GM19455 (cell line): ENCODE measurements around the gene KCNJ10.
A peak's percentile ranks its signal among the peaks of the same experiment; 100 is the strongest.

Experiments
- ATAC-seq: cut with Tn5 transposase; IDR thresholded peaks from one replicate; pipeline ENCODE4 v1.9.1; 2021; ENCODE audit not compliant: unreplicated experiment

KCNJ10 gene

GRCh38 chr1:160099716-160100375 is 29.9 kb upstream of the KCNJ10 start:
- no peak for ATAC-seq

- ATAC-seq, result peak; percentile 75
Measured at GRCh38 chr1:160098852-160099561, 29.0 kb upstream of the KCNJ10 start.

GRCh38 chr1:160097911-160098851 is 28.2 kb upstream of the KCNJ10 start, which contains the start of gene IGSF8:
TSS of gene IGSF8 (minus strand) at chr1:160098619. CDS start at chr1:160098472, 147 bp downstream.
- ATAC-seq, result peak; percentile 53

- ATAC-seq, result no peak
Measured at GRCh38 chr1:160097151-160097910, 27.4 kb upstream of the KCNJ10 start.

- ATAC-seq, result no peak
Measured at GRCh38 chr1:160096274-160097116, 26.5 kb upstream of the KCNJ10 start.

GRCh38 chr1:160095382-160096105 is 25.6 kb upstream of the KCNJ10 start:
- ATAC-seq, result no peak

- no peak for ATAC-seq
Measured at GRCh38 chr1:160094806-160095205, 24.8 kb upstream of the KCNJ10 start.

GRCh38 chr1:160094291-160094625 is 24.3 kb upstream of the KCNJ10 start:
- ATAC-seq, result no peak

GRCh38 chr1:160093624-160094290 is 23.8 kb upstream of the KCNJ10 start:
- ATAC-seq, result no peak

GRCh38 chr1:160093069-160093395 is 23.1 kb upstream of the KCNJ10 start:
- ATAC-seq, result no peak

GRCh38 chr1:160092366-160093068 is 22.6 kb upstream of the KCNJ10 start:
- no peak for ATAC-seq

GRCh38 chr1:160091666-160092223 is 21.8 kb upstream of the KCNJ10 start:
- ATAC-seq, result no peak

GRCh38 chr1:160090760-160091159 is 20.8 kb upstream of the KCNJ10 start:
- no peak for ATAC-seq

- no peak for ATAC-seq
Measured at GRCh38 chr1:160089883-160090282, 19.9 kb upstream of the KCNJ10 start.

- ATAC-seq, result no peak
Measured at GRCh38 chr1:160087118-160087662, 17.2 kb upstream of the KCNJ10 start.

GRCh38 chr1:160086456-160086892 is 16.5 kb upstream of the KCNJ10 start:
- ATAC-seq, result no peak

- no peak for ATAC-seq
Measured at GRCh38 chr1:160085686-160086455, 15.9 kb upstream of the KCNJ10 start.
